ENCODE measurements around the gene WNT3A.
"Not testable (repeated sequence)": the region's sequence is repeated elsewhere in the genome, so short reads cannot be mapped to it uniquely, and the experiment has no call there.

The WNT3A gene

GRCh38 chr1:228006786-228007048 lies at the start of gene WNT3A:
TSS of gene WNT3A (plus strand) at chr1:228006998. CDS start at chr1:228007129, 131 bp downstream.
- DNase-seq (ENCODE audit: low read depth), result no peak

- no peak for DNase-seq (ENCODE audit: low read depth)
Observed at GRCh38 chr1:227958617-227959324, 48.0 kb upstream of the WNT3A start.

- no peak for DNase-seq (ENCODE audit: low read depth)
Observed at GRCh38 chr1:227959325-227959860, 47.4 kb upstream of the WNT3A start.

GRCh38 chr1:227961651-227962466 lies 44.9 kb upstream of the WNT3A start:
- DNase-seq (ENCODE audit: low read depth), result no peak

- not testable (repeated sequence) for DNase-seq (ENCODE audit: low read depth)
Observed at GRCh38 chr1:227966733-227967132, 40.1 kb upstream of the WNT3A start.

GRCh38 chr1:227967815-227968214 lies 39.0 kb upstream of the WNT3A start:
- DNase-seq (ENCODE audit: low read depth), result not testable (repeated sequence)

- DNase-seq (ENCODE audit: low read depth), result not testable (repeated sequence)
Observed at GRCh38 chr1:227970076-227970995, 36.5 kb upstream of the WNT3A start.

GRCh38 chr1:227971216-227971615 lies 35.6 kb upstream of the WNT3A start:
- DNase-seq (ENCODE audit: low read depth), result not testable (repeated sequence)

- not testable (repeated sequence) for DNase-seq (ENCODE audit: low read depth)
Observed at GRCh38 chr1:227971643-227972282, 35.0 kb upstream of the WNT3A start.

GRCh38 chr1:227972283-227972679 lies 34.5 kb upstream of the WNT3A start:
- not testable (repeated sequence) for DNase-seq (ENCODE audit: low read depth)

GRCh38 chr1:227972843-227973374 lies 33.9 kb upstream of the WNT3A start:
- DNase-seq (ENCODE audit: low read depth), result not testable (repeated sequence)

- not testable (repeated sequence) for DNase-seq (ENCODE audit: low read depth)
Observed at GRCh38 chr1:227973724-227974288, 33.0 kb upstream of the WNT3A start.

- DNase-seq (ENCODE audit: low read depth), result not testable (repeated sequence)
Observed at GRCh38 chr1:227975583-227976283, 31.1 kb upstream of the WNT3A start.

- no peak for DNase-seq (ENCODE audit: low read depth)
Observed at GRCh38 chr1:227987181-227987580, 19.6 kb upstream of the WNT3A start.

GRCh38 chr1:227994632-227995300 lies 12.0 kb upstream of the WNT3A start:
- DNase-seq (ENCODE audit: low read depth), result no peak

- DNase-seq (ENCODE audit: low read depth), result no peak
Observed at GRCh38 chr1:227996187-227996950, 10.4 kb upstream of the WNT3A start.

GRCh38 chr1:227998374-227999055 lies 8.3 kb upstream of the WNT3A start:
- no peak for DNase-seq (ENCODE audit: low read depth)
